GM23338 (cell line): ENCODE results near the gene PARVA. TPM values are rescaled to one million over a fixed set of nuclear protein-coding genes. Genes with fewer than 3 reads are reported as not detected.

Source experiments
- ATAC-seq: fragments of 200-7000 bp; cut with Tn5 transposase; 3 replicates; pipeline ENCODE4 v1.9.1; 2020
- DNase-seq: peaks from one replicate; pipeline ENCODE4 v3.0.0-alpha.2; 2015; ENCODE audit warnings: low spot score
- H2AFZ ChIP-seq: fragments of 200-600 bp; sonication (generic); 2 replicates; pipeline ENCODE4 v1.8.0; 2016; ENCODE audit warnings: antibody characterized with exemption, mild to moderate bottlenecking, moderate library complexity
- H3F3A ChIP-seq: fragments of 200-600 bp; sonication (generic); replicated peaks from 2 replicates; pipeline ENCODE4 v1.8.0; 2017; ENCODE audit warnings: antibody characterized with exemption, mixed run types, low read depth
- H3K27ac ChIP-seq: fragments of 200-600 bp; sonication (generic); 2 replicates; pipeline ENCODE4 v1.6.1; 2016; ENCODE audit warnings: low read depth
- H3K27me3 ChIP-seq: fragments of 200-600 bp; sonication (generic); 2 replicates; pipeline ENCODE4 v1.8.0; 2016; ENCODE audit warnings: mild to moderate bottlenecking, mixed run types, moderate library complexity; ENCODE audit not compliant: insufficient read depth
- H3K36me3 ChIP-seq: fragments of 200-600 bp; sonication (generic); 2 replicates; pipeline ENCODE4 v1.8.0; 2016; ENCODE audit warnings: mild to moderate bottlenecking; ENCODE audit not compliant: insufficient read depth
- H3K4me1 ChIP-seq: fragments of 200-600 bp; sonication (generic); 2 replicates; pipeline ENCODE4 v1.8.0; 2016; ENCODE audit warnings: mild to moderate bottlenecking, moderate library complexity; ENCODE audit not compliant: insufficient read depth
- H3K4me2 ChIP-seq: fragments of 200-600 bp; sonication (generic); 2 replicates; pipeline ENCODE4 v1.7.1; 2017; ENCODE audit warnings: mixed run types
- H3K4me3 ChIP-seq: fragments of 200-600 bp; sonication (generic); 2 replicates; pipeline ENCODE4 v1.6.1; 2016; ENCODE audit warnings: mixed run types
- H3K79me2 ChIP-seq: fragments of 200-600 bp; sonication (generic); replicated peaks from 2 replicates; pipeline ENCODE4 v1.8.0; 2017; ENCODE audit warnings: mild to moderate bottlenecking; ENCODE audit not compliant: insufficient read depth
- H3K9me2 ChIP-seq: fragments of 200-600 bp; sonication (generic); 2 replicates; pipeline ENCODE4 v1.8.0; 2017; ENCODE audit not compliant: insufficient read depth
- H4K20me1 ChIP-seq: fragments of 200-600 bp; sonication (generic); replicated peaks from 2 replicates; pipeline ENCODE4 v1.8.0; 2017; ENCODE audit warnings: mild to moderate bottlenecking; ENCODE audit not compliant: insufficient read depth
- H3K27ac Mint-ChIP-seq: 2 replicates; pipeline ENCODE4 v1.8.0; 2020; ENCODE audit warnings: inconsistent platforms, mild to moderate bottlenecking, moderate library complexity, mixed read lengths
- H3K27me3 Mint-ChIP-seq: 3 replicates; pipeline ENCODE4 v1.8.0; 2022; ENCODE audit warnings: low read depth, mild to moderate bottlenecking, moderate library complexity, mixed read lengths, inconsistent platforms; ENCODE audit not compliant: insufficient read depth, poor library complexity
- H3K36me3 Mint-ChIP-seq: 3 replicates; pipeline ENCODE4 v1.8.0; 2021; ENCODE audit warnings: low read depth, mild to moderate bottlenecking, inconsistent platforms, moderate library complexity, mixed read lengths
- H3K4me1 Mint-ChIP-seq: 3 replicates; pipeline ENCODE4 v1.8.0; 2020; ENCODE audit warnings: mild to moderate bottlenecking, inconsistent platforms, mixed read lengths
- H3K4me3 Mint-ChIP-seq: 3 replicates; pipeline ENCODE4 v1.8.0; 2021; ENCODE audit warnings: moderate library complexity, mild to moderate bottlenecking, inconsistent platforms, mixed read lengths
- H3K9me3 Mint-ChIP-seq: 3 replicates; pipeline ENCODE4 v1.8.0; 2020; ENCODE audit warnings: moderate library complexity, mild to moderate bottlenecking, inconsistent platforms, mixed read lengths
- CREB1 ChIP-seq: fragments of 250-450 bp; sonication (Bioruptor Pico); IDR thresholded peaks from 2 replicates; pipeline ENCODE4 v1.5.0; 2020; ENCODE audit warnings: low read depth, mild to moderate bottlenecking, moderate library complexity
- CTCF ChIP-seq, 2 experiments: fragments of 200-600 bp in 1 of 2; sonication (generic) in 1 of 2; conservative IDR thresholded peaks; 2 replicates each; pipeline versions ENCODE4 v1.5.1 to v1.6.1; 2016 to 2017; ENCODE audit warnings: antibody characterized with exemption in 2 of 2, low read depth in 2 of 2, mild to moderate bottlenecking in 2 of 2, moderate library complexity in 1 of 2
- EZH2 ChIP-seq: fragments of 200-600 bp; sonication (generic); IDR thresholded peaks from one replicate; pipeline ENCODE4 v1.8.0; 2017; ENCODE audit warnings: antibody characterized with exemption, mild to moderate bottlenecking, low read depth; ENCODE audit not compliant: unreplicated experiment
- EZH2phosphoT487 ChIP-seq: fragments of 200-600 bp; sonication (generic); IDR thresholded peaks from one replicate; pipeline ENCODE4 v1.8.1; 2018; ENCODE audit warnings: antibody characterized with exemption; ENCODE audit not compliant: unreplicated experiment
- JUNB ChIP-seq: IDR thresholded peaks from one replicate; pipeline ENCODE4 v1.6.1; 2016; ENCODE audit warnings: antibody characterized with exemption; ENCODE audit not compliant: unreplicated experiment
- NANOG ChIP-seq: IDR thresholded peaks from 2 replicates; pipeline ENCODE4 v1.6.1; 2016; ENCODE audit warnings: antibody characterized with exemption, borderline replicate concordance
- POLR2AphosphoS5 ChIP-seq: IDR thresholded peaks from 2 replicates; pipeline ENCODE4 v1.6.1; 2016; ENCODE audit warnings: antibody characterized with exemption, low read depth
- STAT1 ChIP-seq: IDR thresholded peaks from one replicate; pipeline ENCODE4 v1.6.1; 2016; ENCODE audit warnings: antibody characterized with exemption; ENCODE audit not compliant: unreplicated experiment
- ZNF114 ChIP-seq: fragments of 250-450 bp; sonication (Bioruptor Pico); IDR thresholded peaks from 2 replicates; pipeline ENCODE4 v1.5.0; 2020; ENCODE audit warnings: mild to moderate bottlenecking, moderate library complexity
- ZNF331 ChIP-seq: fragments of 250-450 bp; sonication (Bioruptor Pico); IDR thresholded peaks from 2 replicates; pipeline ENCODE4 v1.5.0; 2020; ENCODE audit warnings: low read depth, mild to moderate bottlenecking, moderate library complexity
- polyA plus RNA-seq: library from polyadenylated mRNA; unstranded; fragments of >200 nt; fragmentation: Nextera tagmentation; extraction: Ambion mirVana; gene quantifications from 2 replicates; pipeline ENCODE4 v1.2.1, GENCODE V29; 2016
- total RNA-seq: library from RNA; depleted of rRNA; stranded (reverse); fragments of >200 nt; shearing (Covaris generic); gene quantifications from 2 replicates; pipeline ENCODE4 v1.2.3, GENCODE V29; 2014
- TF ChIP-seq, protein P1 (sequence below): IDR thresholded peaks from 2 replicates; pipeline ENCODE4 v1.6.1; 2016; ENCODE audit warnings: antibody characterized with exemption
- TF ChIP-seq, protein P2 (sequence below): IDR thresholded peaks from one replicate; pipeline ENCODE4 v1.6.1; 2018; ENCODE audit warnings: antibody characterized with exemption; ENCODE audit not compliant: unreplicated experiment
- TF ChIP-seq, protein P3 (sequence below): fragments of 250-450 bp; sonication (Bioruptor Pico); IDR thresholded peaks from 2 replicates; pipeline ENCODE4 v1.5.0; 2020; ENCODE audit warnings: mild to moderate bottlenecking, moderate library complexity

Gene PARVA
- total and polyA plus RNA-seq, 2 experiments from 2014 or later, result 5.8 to 6.9 TPM

- ATAC-seq (no peak), DNase-seq (no peak)
- no peak overlapping the region for H3K4me3 Mint-ChIP-seq
- H2AFZ ChIP-seq, result no peak overlapping the region
- no peaks in the 10 kb centered on the region for H3K36me3 ChIP-seq
- no peak overlapping the region for H3K4me3 ChIP-seq
- H3K27ac Mint-ChIP-seq, result no peak overlapping the region
- no peaks in the 10 kb centered on the region for H4K20me1 ChIP-seq
- H3K36me3 Mint-ChIP-seq, result no peaks in the 10 kb centered on the region
- no peaks in the 10 kb centered on the region for H3K9me2 ChIP-seq
- H3K9me3 Mint-ChIP-seq, result no peaks in the 10 kb centered on the region
- H3K27me3 Mint-ChIP-seq, result peaks cover 7% of the 10 kb centered on the region
- H3K27me3 ChIP-seq, result no peaks in the 10 kb centered on the region
- H3K79me2 ChIP-seq, result no peaks in the 10 kb centered on the region; the same call in 1 of the 2 replicates
- no peaks in the 10 kb centered on the region for H3K4me1 ChIP-seq
- no peak for TF ChIP-seq CREB1 (CRISPR knock-in tag)
- no peak for TF ChIP-seq EZH2phosphoT487
- no peak for TF ChIP-seq NANOG
- TF ChIP-seq CTCF (conservative IDR thresholded peaks at IDR 0.05; ENCODE audit: low read depth in 2 of 2), result no peak
- TF ChIP-seq JUNB, result no peak
- TF ChIP-seq, protein P1, sequence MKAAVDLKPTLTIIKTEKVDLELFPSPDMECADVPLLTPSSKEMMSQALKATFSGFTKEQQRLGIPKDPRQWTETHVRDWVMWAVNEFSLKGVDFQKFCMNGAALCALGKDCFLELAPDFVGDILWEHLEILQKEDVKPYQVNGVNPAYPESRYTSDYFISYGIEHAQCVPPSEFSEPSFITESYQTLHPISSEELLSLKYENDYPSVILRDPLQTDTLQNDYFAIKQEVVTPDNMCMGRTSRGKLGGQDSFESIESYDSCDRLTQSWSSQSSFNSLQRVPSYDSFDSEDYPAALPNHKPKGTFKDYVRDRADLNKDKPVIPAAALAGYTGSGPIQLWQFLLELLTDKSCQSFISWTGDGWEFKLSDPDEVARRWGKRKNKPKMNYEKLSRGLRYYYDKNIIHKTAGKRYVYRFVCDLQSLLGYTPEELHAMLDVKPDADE, result no peak
- TF ChIP-seq ZNF114 (CRISPR knock-in tag), result no peak
- no peak for TF ChIP-seq STAT1
- no peak for TF ChIP-seq EZH2
- no peak for TF ChIP-seq POLR2AphosphoS5
- TF ChIP-seq, protein P2, sequence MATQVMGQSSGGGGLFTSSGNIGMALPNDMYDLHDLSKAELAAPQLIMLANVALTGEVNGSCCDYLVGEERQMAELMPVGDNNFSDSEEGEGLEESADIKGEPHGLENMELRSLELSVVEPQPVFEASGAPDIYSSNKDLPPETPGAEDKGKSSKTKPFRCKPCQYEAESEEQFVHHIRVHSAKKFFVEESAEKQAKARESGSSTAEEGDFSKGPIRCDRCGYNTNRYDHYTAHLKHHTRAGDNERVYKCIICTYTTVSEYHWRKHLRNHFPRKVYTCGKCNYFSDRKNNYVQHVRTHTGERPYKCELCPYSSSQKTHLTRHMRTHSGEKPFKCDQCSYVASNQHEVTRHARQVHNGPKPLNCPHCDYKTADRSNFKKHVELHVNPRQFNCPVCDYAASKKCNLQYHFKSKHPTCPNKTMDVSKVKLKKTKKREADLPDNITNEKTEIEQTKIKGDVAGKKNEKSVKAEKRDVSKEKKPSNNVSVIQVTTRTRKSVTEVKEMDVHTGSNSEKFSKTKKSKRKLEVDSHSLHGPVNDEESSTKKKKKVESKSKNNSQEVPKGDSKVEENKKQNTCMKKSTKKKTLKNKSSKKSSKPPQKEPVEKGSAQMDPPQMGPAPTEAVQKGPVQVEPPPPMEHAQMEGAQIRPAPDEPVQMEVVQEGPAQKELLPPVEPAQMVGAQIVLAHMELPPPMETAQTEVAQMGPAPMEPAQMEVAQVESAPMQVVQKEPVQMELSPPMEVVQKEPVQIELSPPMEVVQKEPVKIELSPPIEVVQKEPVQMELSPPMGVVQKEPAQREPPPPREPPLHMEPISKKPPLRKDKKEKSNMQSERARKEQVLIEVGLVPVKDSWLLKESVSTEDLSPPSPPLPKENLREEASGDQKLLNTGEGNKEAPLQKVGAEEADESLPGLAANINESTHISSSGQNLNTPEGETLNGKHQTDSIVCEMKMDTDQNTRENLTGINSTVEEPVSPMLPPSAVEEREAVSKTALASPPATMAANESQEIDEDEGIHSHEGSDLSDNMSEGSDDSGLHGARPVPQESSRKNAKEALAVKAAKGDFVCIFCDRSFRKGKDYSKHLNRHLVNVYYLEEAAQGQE, result no peak
- TF ChIP-seq ZNF331 (CRISPR knock-in tag), result no peak
- TF ChIP-seq, protein P3, sequence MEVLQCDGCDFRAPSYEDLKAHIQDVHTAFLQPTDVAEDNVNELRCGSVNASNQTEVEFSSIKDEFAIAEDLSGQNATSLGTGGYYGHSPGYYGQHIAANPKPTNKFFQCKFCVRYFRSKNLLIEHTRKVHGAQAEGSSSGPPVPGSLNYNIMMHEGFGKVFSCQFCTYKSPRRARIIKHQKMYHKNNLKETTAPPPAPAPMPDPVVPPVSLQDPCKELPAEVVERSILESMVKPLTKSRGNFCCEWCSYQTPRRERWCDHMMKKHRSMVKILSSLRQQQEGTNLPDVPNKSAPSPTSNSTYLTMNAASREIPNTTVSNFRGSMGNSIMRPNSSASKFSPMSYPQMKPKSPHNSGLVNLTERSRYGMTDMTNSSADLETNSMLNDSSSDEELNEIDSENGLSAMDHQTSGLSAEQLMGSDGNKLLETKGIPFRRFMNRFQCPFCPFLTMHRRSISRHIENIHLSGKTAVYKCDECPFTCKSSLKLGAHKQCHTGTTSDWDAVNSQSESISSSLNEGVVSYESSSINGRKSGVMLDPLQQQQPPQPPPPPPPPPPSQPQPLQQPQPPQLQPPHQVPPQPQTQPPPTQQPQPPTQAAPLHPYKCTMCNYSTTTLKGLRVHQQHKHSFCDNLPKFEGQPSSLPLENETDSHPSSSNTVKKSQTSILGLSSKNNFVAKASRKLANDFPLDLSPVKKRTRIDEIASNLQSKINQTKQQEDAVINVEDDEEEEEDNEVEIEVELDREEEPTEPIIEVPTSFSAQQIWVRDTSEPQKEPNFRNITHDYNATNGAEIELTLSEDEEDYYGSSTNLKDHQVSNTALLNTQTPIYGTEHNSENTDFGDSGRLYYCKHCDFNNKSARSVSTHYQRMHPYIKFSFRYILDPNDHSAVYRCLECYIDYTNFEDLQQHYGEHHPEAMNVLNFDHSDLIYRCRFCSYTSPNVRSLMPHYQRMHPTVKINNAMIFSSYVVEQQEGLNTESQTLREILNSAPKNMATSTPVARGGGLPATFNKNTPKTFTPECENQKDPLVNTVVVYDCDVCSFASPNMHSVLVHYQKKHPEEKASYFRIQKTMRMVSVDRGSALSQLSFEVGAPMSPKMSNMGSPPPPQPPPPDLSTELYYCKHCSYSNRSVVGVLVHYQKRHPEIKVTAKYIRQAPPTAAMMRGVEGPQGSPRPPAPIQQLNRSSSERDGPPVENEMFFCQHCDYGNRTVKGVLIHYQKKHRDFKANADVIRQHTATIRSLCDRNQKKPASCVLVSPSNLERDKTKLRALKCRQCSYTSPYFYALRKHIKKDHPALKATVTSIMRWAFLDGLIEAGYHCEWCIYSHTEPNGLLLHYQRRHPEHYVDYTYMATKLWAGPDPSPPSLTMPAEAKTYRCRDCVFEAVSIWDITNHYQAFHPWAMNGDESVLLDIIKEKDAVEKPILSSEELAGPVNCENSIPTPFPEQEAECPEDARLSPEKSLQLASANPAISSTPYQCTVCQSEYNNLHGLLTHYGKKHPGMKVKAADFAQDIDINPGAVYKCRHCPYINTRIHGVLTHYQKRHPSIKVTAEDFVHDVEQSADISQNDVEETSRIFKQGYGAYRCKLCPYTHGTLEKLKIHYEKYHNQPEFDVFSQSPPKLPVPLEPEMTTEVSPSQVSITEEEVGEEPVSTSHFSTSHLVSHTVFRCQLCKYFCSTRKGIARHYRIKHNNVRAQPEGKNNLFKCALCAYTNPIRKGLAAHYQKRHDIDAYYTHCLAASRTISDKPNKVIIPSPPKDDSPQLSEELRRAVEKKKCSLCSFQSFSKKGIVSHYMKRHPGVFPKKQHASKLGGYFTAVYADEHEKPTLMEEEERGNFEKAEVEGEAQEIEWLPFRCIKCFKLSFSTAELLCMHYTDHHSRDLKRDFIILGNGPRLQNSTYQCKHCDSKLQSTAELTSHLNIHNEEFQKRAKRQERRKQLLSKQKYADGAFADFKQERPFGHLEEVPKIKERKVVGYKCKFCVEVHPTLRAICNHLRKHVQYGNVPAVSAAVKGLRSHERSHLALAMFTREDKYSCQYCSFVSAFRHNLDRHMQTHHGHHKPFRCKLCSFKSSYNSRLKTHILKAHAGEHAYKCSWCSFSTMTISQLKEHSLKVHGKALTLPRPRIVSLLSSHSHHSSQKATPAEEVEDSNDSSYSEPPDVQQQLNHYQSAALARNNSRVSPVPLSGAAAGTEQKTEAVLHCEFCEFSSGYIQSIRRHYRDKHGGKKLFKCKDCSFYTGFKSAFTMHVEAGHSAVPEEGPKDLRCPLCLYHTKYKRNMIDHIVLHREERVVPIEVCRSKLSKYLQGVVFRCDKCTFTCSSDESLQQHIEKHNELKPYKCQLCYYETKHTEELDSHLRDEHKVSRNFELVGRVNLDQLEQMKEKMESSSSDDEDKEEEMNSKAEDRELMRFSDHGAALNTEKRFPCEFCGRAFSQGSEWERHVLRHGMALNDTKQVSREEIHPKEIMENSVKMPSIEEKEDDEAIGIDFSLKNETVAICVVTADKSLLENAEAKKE (CRISPR knock-in tag), result no peak
- H3K27ac ChIP-seq, result no peak overlapping the region
- H3F3A ChIP-seq, result no peaks in the 10 kb centered on the region
- H3K4me2 ChIP-seq, result no peak overlapping the region
- peaks cover 16% of the 10 kb centered on the region for H3K4me1 Mint-ChIP-seq
Measured at GRCh38 chr11:12474871-12475270, 97.5 kb downstream of the PARVA start.
